HUES48 (cell line): ENCODE measurements around the gene GORASP2.

Experiments
- H3K27ac ChIP-seq: one replicate; pipeline ENCODE4 v1.7.0; 2013; ENCODE audit warnings: low read depth, low read length, inconsistent platforms
- H3K27me3 ChIP-seq: 2 replicates; pipeline ENCODE4 v1.6.1; 2013; ENCODE audit warnings: mild to moderate bottlenecking, low read length; ENCODE audit not compliant: control insufficient read depth, insufficient read depth
- H3K36me3 ChIP-seq: 2 replicates; pipeline ENCODE4 v1.6.1; 2013; ENCODE audit warnings: low read length; ENCODE audit not compliant: control insufficient read depth, insufficient read depth
- H3K4me1 ChIP-seq: 2 replicates; pipeline ENCODE4 v1.6.1; 2013; ENCODE audit warnings: mild to moderate bottlenecking, low read length; ENCODE audit not compliant: control insufficient read depth, insufficient read depth
- H3K4me3 ChIP-seq: 2 replicates; pipeline ENCODE4 v1.5.1; 2013; ENCODE audit warnings: mild to moderate bottlenecking, low read depth, low read length
- H3K9ac ChIP-seq: 2 replicates; pipeline ENCODE4 v1.6.1; 2013; ENCODE audit warnings: mild to moderate bottlenecking, low read depth, low read length, moderate library complexity
- H3K9me3 ChIP-seq: 2 replicates; pipeline ENCODE4 v1.6.1; 2013; ENCODE audit warnings: low read length; ENCODE audit not compliant: control insufficient read depth, insufficient read depth

GORASP2 gene

GRCh38 chr2:170937709-170938379 lies 8.8 kb downstream of the GORASP2 start:
- no peak overlapping the region for H3K9ac ChIP-seq
- no peaks in the 10 kb centered on the region; the same call in 1 of the 2 replicates for H3K4me1 ChIP-seq
- H3K27ac ChIP-seq: no peak overlapping the region
- H3K27me3 ChIP-seq: no peaks in the 10 kb centered on the region
- H3K9me3 ChIP-seq: no peaks in the 10 kb centered on the region
- peaks cover 13% of the 10 kb centered on the region for H3K36me3 ChIP-seq
- no peak overlapping the region for H3K4me3 ChIP-seq

- no peak overlapping the region for H3K27ac ChIP-seq
- H3K36me3 ChIP-seq: peaks cover 13% of the 10 kb centered on the region
- no peak overlapping the region for H3K4me3 ChIP-seq
- H3K4me1 ChIP-seq: no peaks in the 10 kb centered on the region; the same call in 1 of the 2 replicates
- no peak overlapping the region for H3K9ac ChIP-seq
- H3K27me3 ChIP-seq: no peaks in the 10 kb centered on the region
- H3K9me3 ChIP-seq: no peaks in the 10 kb centered on the region
Observed at GRCh38 chr2:170940066-170940465, 11.0 kb downstream of the GORASP2 start.

- Histone ChIP-seq H3K9me3 (no peaks in the 10 kb centered on the region), H3K9ac (no peak overlapping the region), H3K27me3 (no peaks in the 10 kb centered on the region), H3K4me3 (no peak overlapping the region), H3K27ac (no peak overlapping the region), H3K4me1 (no peaks in the 10 kb centered on the region; the same call in 1 of the 2 replicates), H3K36me3 (peaks cover 2% of the 10 kb centered on the region)
Observed at GRCh38 chr2:170942615-170943014, 13.6 kb downstream of the GORASP2 start.

- H3K4me3 ChIP-seq: no peak overlapping the region
- no peaks in the 10 kb centered on the region; the same call in none of the 2 replicates for H3K36me3 ChIP-seq
- no peak overlapping the region for H3K9ac ChIP-seq
- H3K9me3 ChIP-seq: no peaks in the 10 kb centered on the region
- no peak overlapping the region for H3K27ac ChIP-seq
- H3K27me3 ChIP-seq: no peaks in the 10 kb centered on the region
- no peaks in the 10 kb centered on the region; the same call in 1 of the 2 replicates for H3K4me1 ChIP-seq
Observed at GRCh38 chr2:170943041-170943440, 14.0 kb downstream of the GORASP2 start.

- Histone ChIP-seq H3K4me1 (no peaks in the 10 kb centered on the region; the same call in 1 of the 2 replicates), H3K4me3 (no peak overlapping the region), H3K9me3 (no peaks in the 10 kb centered on the region), H3K27ac (no peak overlapping the region), H3K9ac (no peak overlapping the region), H3K27me3 (no peaks in the 10 kb centered on the region), H3K36me3 (peaks cover under 1% of the 10 kb centered on the region)
Observed at GRCh38 chr2:170943596-170943995, 14.5 kb downstream of the GORASP2 start.

- H3K27ac ChIP-seq: no peak overlapping the region
- H3K9ac ChIP-seq: no peak overlapping the region
- H3K4me3 ChIP-seq: no peak overlapping the region
- H3K4me1 ChIP-seq: no peaks in the 10 kb centered on the region
- H3K36me3 ChIP-seq: peaks cover 10% of the 10 kb centered on the region
- H3K27me3 ChIP-seq: no peaks in the 10 kb centered on the region
- no peaks in the 10 kb centered on the region for H3K9me3 ChIP-seq
Observed at GRCh38 chr2:170944545-170944944, 15.5 kb downstream of the GORASP2 start.

GRCh38 chr2:170949415-170949814 lies 20.4 kb downstream of the GORASP2 start:
- no peak overlapping the region for H3K4me3 ChIP-seq
- no peak overlapping the region for H3K27ac ChIP-seq
- no peaks in the 10 kb centered on the region for H3K9me3 ChIP-seq
- peaks cover 58% of the 10 kb centered on the region for H3K36me3 ChIP-seq
- no peaks in the 10 kb centered on the region for H3K4me1 ChIP-seq
- no peak overlapping the region for H3K9ac ChIP-seq
- H3K27me3 ChIP-seq: no peaks in the 10 kb centered on the region

- peaks cover 67% of the 10 kb centered on the region for H3K36me3 ChIP-seq
- H3K27me3 ChIP-seq: no peaks in the 10 kb centered on the region
- no peak overlapping the region for H3K4me3 ChIP-seq
- no peaks in the 10 kb centered on the region for H3K4me1 ChIP-seq
- H3K9me3 ChIP-seq: no peaks in the 10 kb centered on the region
- no peak overlapping the region for H3K9ac ChIP-seq
- H3K27ac ChIP-seq: no peak overlapping the region
Observed at GRCh38 chr2:170950221-170950761, 21.2 kb downstream of the GORASP2 start.

GRCh38 chr2:170953941-170954340 lies 24.9 kb downstream of the GORASP2 start:
- no peak overlapping the region for H3K27ac ChIP-seq
- H3K9ac ChIP-seq: no peak overlapping the region
- H3K36me3 ChIP-seq: peaks cover 96% of the 10 kb centered on the region
- H3K4me1 ChIP-seq: no peaks in the 10 kb centered on the region
- no peak overlapping the region for H3K4me3 ChIP-seq
- H3K27me3 ChIP-seq: no peaks in the 10 kb centered on the region
- H3K9me3 ChIP-seq: no peaks in the 10 kb centered on the region

- Histone ChIP-seq H3K36me3 (peaks cover 87% of the 10 kb centered on the region), H3K27ac (no peak overlapping the region), H3K9me3 (no peaks in the 10 kb centered on the region), H3K4me3 (no peak overlapping the region), H3K9ac (no peak overlapping the region), H3K4me1 (no peaks in the 10 kb centered on the region), H3K27me3 (no peaks in the 10 kb centered on the region)
Observed at GRCh38 chr2:170963386-170963785, 34.3 kb downstream of the GORASP2 start.

GRCh38 chr2:170965446-170966225 lies 36.6 kb downstream of the GORASP2 start:
- Histone ChIP-seq H3K9ac (no peak overlapping the region), H3K27me3 (no peaks in the 10 kb centered on the region), H3K36me3 (peaks cover 70% of the 10 kb centered on the region), H3K27ac (no peak overlapping the region), H3K4me1 (peaks cover 12% of the 10 kb centered on the region; the same call in 1 of the 2 replicates), H3K9me3 (no peaks in the 10 kb centered on the region), H3K4me3 (no peak overlapping the region)
